Trophoblast cell (in vitro differentiated cells and primary cell): ENCODE data around the gene ELL2.

Experiments
- DNase-seq, 2 donors: peaks; one replicate each; pipeline ENCODE4 v3.0.0-alpha.2; 2016
- H2AFZ ChIP-seq: 2 replicates; pipeline ENCODE4 v1.6.1; 2013; ENCODE audit warnings: low read length, moderate library complexity, mild to moderate bottlenecking; ENCODE audit not compliant: insufficient read depth, poor library complexity
- H2AK5ac ChIP-seq: 2 replicates; pipeline ENCODE4 v1.6.1; 2013; ENCODE audit warnings: mild to moderate bottlenecking, low read length
- H2BK120ac ChIP-seq: 2 replicates; pipeline ENCODE4 v1.6.1; 2013; ENCODE audit warnings: low read length, mild to moderate bottlenecking, moderate library complexity; ENCODE audit not compliant: insufficient read depth, poor library complexity
- H2BK12ac ChIP-seq: 2 replicates; pipeline ENCODE4 v1.6.1; 2013; ENCODE audit warnings: mild to moderate bottlenecking, low read length, moderate library complexity
- H2BK5ac ChIP-seq: 2 replicates; pipeline ENCODE4 v1.6.1; 2013; ENCODE audit warnings: low read length, low read depth, moderate library complexity, mild to moderate bottlenecking; ENCODE audit not compliant: poor library complexity
- H3K14ac ChIP-seq: 2 replicates; pipeline ENCODE4 v1.6.1; 2013; ENCODE audit warnings: mild to moderate bottlenecking, low read length
- H3K18ac ChIP-seq: 2 replicates; pipeline ENCODE4 v1.6.1; 2013; ENCODE audit warnings: mild to moderate bottlenecking, low read length
- H3K23ac ChIP-seq: 2 replicates; pipeline ENCODE4 v1.6.1; 2013; ENCODE audit warnings: low read length
- H3K27ac ChIP-seq: 2 replicates; pipeline ENCODE4 v1.5.1; 2013; ENCODE audit warnings: low read depth, mild to moderate bottlenecking, inconsistent platforms, low read length, moderate library complexity
- H3K27me3 ChIP-seq: 2 replicates; pipeline ENCODE4 v1.6.1; 2013; ENCODE audit warnings: inconsistent platforms, mild to moderate bottlenecking, low read length, moderate library complexity; ENCODE audit not compliant: insufficient read depth
- H3K36me3 ChIP-seq, 2 experiments: 1 replicate in 1 of 2; 2 replicates in 1 of 2; pipeline ENCODE4 v1.6.1; 2013; ENCODE audit warnings: low read length in 2 of 2, mild to moderate bottlenecking in 2 of 2, moderate library complexity in 1 of 2; ENCODE audit not compliant: insufficient read depth in 2 of 2, control insufficient read depth in 1 of 2
- H3K4ac ChIP-seq: 2 replicates; pipeline ENCODE4 v1.6.1; 2013; ENCODE audit warnings: low read depth, mild to moderate bottlenecking, low read length, moderate library complexity
- H3K4me1 ChIP-seq, 2 experiments: 1 replicate in 1 of 2; 2 replicates in 1 of 2; pipeline ENCODE4 v1.6.1; 2013; ENCODE audit warnings: low read length in 2 of 2, mild to moderate bottlenecking in 2 of 2, moderate library complexity in 1 of 2; ENCODE audit not compliant: insufficient read depth in 2 of 2, control insufficient read depth in 1 of 2
- H3K4me2 ChIP-seq: 2 replicates; pipeline ENCODE4 v1.6.1; 2013; ENCODE audit warnings: inconsistent platforms, mild to moderate bottlenecking, low read length, moderate library complexity
- H3K4me3 ChIP-seq: 2 replicates; pipeline ENCODE4 v1.5.1; 2013; ENCODE audit warnings: mild to moderate bottlenecking, low read depth, low read length, inconsistent platforms
- H3K79me1 ChIP-seq: one replicate; pipeline ENCODE4 v1.6.1; 2013; ENCODE audit warnings: low read length
- H3K79me2 ChIP-seq: 2 replicates; pipeline ENCODE4 v1.6.1; 2013; ENCODE audit warnings: low read length, mild to moderate bottlenecking; ENCODE audit not compliant: control insufficient read depth, insufficient read depth, poor library complexity
- H3K9ac ChIP-seq: 2 replicates; pipeline ENCODE4 v1.6.1; 2013; ENCODE audit warnings: mild to moderate bottlenecking, low read length
- H3K9me3 ChIP-seq: 2 replicates; pipeline ENCODE4 v1.6.1; 2013; ENCODE audit warnings: low read depth, mild to moderate bottlenecking, control low read depth, inconsistent platforms, low read length; ENCODE audit not compliant: insufficient read depth
- H4K12ac ChIP-seq: 2 replicates; pipeline ENCODE4 v1.6.1; 2013; ENCODE audit warnings: low read depth, mild to moderate bottlenecking, low read length, moderate library complexity
- H4K8ac ChIP-seq: 2 replicates; pipeline ENCODE4 v1.6.1; 2013; ENCODE audit warnings: low read depth, mild to moderate bottlenecking, low read length, moderate library complexity
- H4K91ac ChIP-seq: one replicate; pipeline ENCODE4 v1.6.1; 2013; ENCODE audit warnings: low read depth, mild to moderate bottlenecking, low read length, moderate library complexity
- WGBS: extraction: QIAGEN DNeasy Blood & Tissue Kit; methylation state at CpG from one replicate; pipeline ENCODE4 v1.1.7; 2013; ENCODE audit warnings: missing lambda C conversion rate; ENCODE audit not compliant: insufficient read length, insufficient coverage; ENCODE audit errors: extremely low coverage; 5-methylcytosine and 5-hydroxymethylcytosine counted together

Gene ELL2

GRCh38 chr5:95880081-95880926 is 81.3 kb downstream of the ELL2 start:
- H3K27me3 ChIP-seq: no peaks in the 10 kb centered on the region
- no peak overlapping the region for H3K9ac ChIP-seq
- no peak overlapping the region for H2BK5ac ChIP-seq
- no peaks in the 10 kb centered on the region for H3K36me3 ChIP-seq
- H2AFZ ChIP-seq: no peak overlapping the region
- H3K27ac ChIP-seq: no peak overlapping the region
- H2AK5ac ChIP-seq: no peak overlapping the region
- no peak overlapping the region for H2BK120ac ChIP-seq
- no peak overlapping the region for H3K14ac ChIP-seq
- H3K79me2 ChIP-seq: no peaks in the 10 kb centered on the region
- H3K18ac ChIP-seq: no peak overlapping the region
- no peak overlapping the region for H3K4me3 ChIP-seq
- H4K12ac ChIP-seq: no peak overlapping the region
- H3K9me3 ChIP-seq: no peaks in the 10 kb centered on the region
- no peak overlapping the region for H2BK12ac ChIP-seq
- WGBS: no CpG with 5 or more reads among the region's 5 CpGs
- no peak overlapping the region for H4K91ac ChIP-seq
- H3K4ac ChIP-seq: no peak overlapping the region
- peaks cover 11% of the 10 kb centered on the region in 2 experiments for H3K4me1 ChIP-seq
- H3K23ac ChIP-seq: no peak overlapping the region
- no peak for DNase-seq
- H4K8ac ChIP-seq: no peak overlapping the region
- no peaks in the 10 kb centered on the region for H3K79me1 ChIP-seq
- no peak overlapping the region for H3K4me2 ChIP-seq

- no peak overlapping the region for H4K91ac ChIP-seq
- no peak overlapping the region for H2AK5ac ChIP-seq
- H3K9ac ChIP-seq: no peak overlapping the region
- H2BK120ac ChIP-seq: no peak overlapping the region
- no peak overlapping the region for H2BK12ac ChIP-seq
- no peaks in the 10 kb centered on the region for H3K79me1 ChIP-seq
- H4K8ac ChIP-seq: no peak overlapping the region
- H2BK5ac ChIP-seq: no peak overlapping the region
- no peak overlapping the region for H3K18ac ChIP-seq
- no peak for DNase-seq
- H3K79me2 ChIP-seq: no peaks in the 10 kb centered on the region
- H3K27me3 ChIP-seq: no peaks in the 10 kb centered on the region
- no peak overlapping the region for H3K14ac ChIP-seq
- H3K27ac ChIP-seq: no peak overlapping the region
- no peak overlapping the region for H2AFZ ChIP-seq
- no peak overlapping the region for H3K4me3 ChIP-seq
- no peak overlapping the region for H3K23ac ChIP-seq
- H3K4me2 ChIP-seq: no peak overlapping the region
- H3K36me3 ChIP-seq: no peaks in the 10 kb centered on the region
- no peak overlapping the region for H4K12ac ChIP-seq
- peaks cover 11% of the 10 kb centered on the region in 2 experiments for H3K4me1 ChIP-seq
- WGBS: no CpG with 5 or more reads among the region's 5 CpGs
- H3K4ac ChIP-seq: no peak overlapping the region
- H3K9me3 ChIP-seq: no peaks in the 10 kb centered on the region
Measured at GRCh38 chr5:95879661-95880060, 82.0 kb downstream of the ELL2 start.

- no peak overlapping the region for H3K14ac ChIP-seq
Measured at GRCh38 chr5:95878417-95879323, 83.0 kb downstream of the ELL2 start.

GRCh38 chr5:95876782-95877181 is 84.9 kb downstream of the ELL2 start:
- Histone ChIP-seq H3K36me3 (no peaks in the 10 kb centered on the region), H3K79me1 (no peaks in the 10 kb centered on the region), H2BK12ac (no peak overlapping the region), H3K27ac (no peak overlapping the region), H3K9ac (no peak overlapping the region), H3K9me3 (peaks cover 2% of the 10 kb centered on the region), H3K18ac (no peak overlapping the region), H3K4me1 (peaks cover 11% of the 10 kb centered on the region in 2 experiments), H2BK5ac (no peak overlapping the region), H4K91ac (no peak overlapping the region), H2AFZ (no peak overlapping the region), H3K14ac (no peak overlapping the region), H4K12ac (no peak overlapping the region), H2AK5ac (no peak overlapping the region), H3K4me2 (no peak overlapping the region), H4K8ac (no peak overlapping the region), H3K4ac (no peak overlapping the region), H3K27me3 (no peaks in the 10 kb centered on the region), H3K23ac (no peak overlapping the region), H3K79me2 (no peaks in the 10 kb centered on the region), H2BK120ac (no peak overlapping the region), H3K4me3 (no peak overlapping the region)
- no peak for DNase-seq
- WGBS: no CpG with 5 or more reads among the region's 2 CpGs

More at GRCh38 chr5:95878417-95879323, 83.0 kb downstream of the ELL2 start:
- no peak overlapping the region for H3K9ac ChIP-seq
- no peak overlapping the region for H2AFZ ChIP-seq
- H3K27me3 ChIP-seq: no peaks in the 10 kb centered on the region
- no peak overlapping the region for H3K18ac ChIP-seq
- no CpG with 5 or more reads among the region's 8 CpGs for WGBS
- H4K8ac ChIP-seq: no peak overlapping the region
- no peak overlapping the region for H4K12ac ChIP-seq
- no peaks in the 10 kb centered on the region for H3K36me3 ChIP-seq
- no peak overlapping the region for H2BK5ac ChIP-seq
- no peak overlapping the region for H3K23ac ChIP-seq
- no peak overlapping the region for H2AK5ac ChIP-seq
- no peak overlapping the region for H3K4me2 ChIP-seq
- peak in 1 of 2 donors; percentile 51 for DNase-seq
- no peak overlapping the region for H3K4me3 ChIP-seq
- H4K91ac ChIP-seq: no peak overlapping the region
- peak overlapping the region; percentile 28 for H3K27ac ChIP-seq
- H2BK120ac ChIP-seq: no peak overlapping the region
- no peak overlapping the region for H3K4ac ChIP-seq
- no peaks in the 10 kb centered on the region for H3K79me2 ChIP-seq
- H3K79me1 ChIP-seq: no peaks in the 10 kb centered on the region
- H3K4me1 ChIP-seq: peaks cover 11% of the 10 kb centered on the region in 2 experiments
- no peak overlapping the region for H2BK12ac ChIP-seq
- peaks cover 2% of the 10 kb centered on the region for H3K9me3 ChIP-seq
